Activated CD4-positive, alpha-beta T cell treated with anti-CD3 and anti-CD28 coated beads for 36 hours (primary cell): Measurements from ENCODE around the gene ZNF789. TPM values are rescaled to one million over a fixed set of nuclear protein-coding genes. Genes with fewer than 3 reads are reported as not detected.
A peak's percentile ranks its signal among the peaks of the same experiment; 100 is the strongest.

Experiments used
- ATAC-seq: fragments of 200-7000 bp; cut with Tn5 transposase; one replicate; pipeline ENCODE4 v1.10.0; 2021; ENCODE audit warnings: mild to moderate bottlenecking, moderate library complexity
- CTCF ChIA-PET: fragments of 350-600 bp; sonication (Branson Sonifier 250); formaldehyde crosslinking; loops from one replicate; lab custom pipeline; 2021; ENCODE audit warnings: antibody characterized with exemption; lab: Charles Lee
- POLR2A ChIA-PET: fragments of 350-600 bp; sonication (Branson Sonifier 250); formaldehyde crosslinking; loops from one replicate; lab custom pipeline; 2021; ENCODE audit warnings: antibody characterized with exemption, inconsistent platforms; lab: Charles Lee
- DNase-seq: peaks from one replicate; pipeline ENCODE4 v3.0.0-alpha.2; 2020
- H3K27ac Mint-ChIP-seq: one replicate; pipeline ENCODE4 v1.8.0; 2021; ENCODE audit warnings: mixed read lengths
- H3K27me3 Mint-ChIP-seq: one replicate; pipeline ENCODE4 v1.8.0; 2021; ENCODE audit warnings: mixed read lengths
- H3K36me3 Mint-ChIP-seq: one replicate; pipeline ENCODE4 v1.8.0; 2021; ENCODE audit warnings: low read depth, mixed read lengths
- H3K4me1 Mint-ChIP-seq: one replicate; pipeline ENCODE4 v1.8.0; 2021; ENCODE audit warnings: mixed read lengths
- H3K4me3 Mint-ChIP-seq: one replicate; pipeline ENCODE4 v1.8.0; 2021; ENCODE audit warnings: mild to moderate bottlenecking, moderate library complexity, mixed read lengths
- H3K9me3 Mint-ChIP-seq: one replicate; pipeline ENCODE4 v1.8.0; 2021; ENCODE audit warnings: low read depth, mixed read lengths
- intact Hi-C, 2 experiments: fragments of 100-400 bp; cut with DNase I in 1 of 2; cut with micrococcal nuclease in 1 of 2; formaldehyde crosslinking; loops; one replicate each; pipeline versions ENCODE4 v1.14.2 to v1.15.1; 2022 to 2024; cut with DNase I, micrococcal nuclease
- total RNA-seq, 2 experiments: library from RNA; stranded (reverse); gene quantifications; one replicate each; pipeline ENCODE4 v1.2.3, GENCODE V29; 2021

ZNF789 gene
- total RNA-seq, 2 experiments from 2014 or later, result 18.2 to 18.9 TPM

- ChIA-PET CTCF (interaction anchor here (0.8 to 2.1 kb wide), 6 partner anchors 16 to 118 kb away, joined by 3 to 6 read pairs (median 3); partner anchors contain the start of gene ZNF655), POLR2A (interaction anchor here (0.7 to 1.4 kb wide), 8 partner anchors 31 to 924 kb away, joined by 3 to 10 read pairs (median 4); partner anchors contain the start of genes BUD31, PDAP1, ZCWPW1 and ZNF655)
- H3K9me3 Mint-ChIP-seq, result peaks cover 4% of the 10 kb centered on the region
- peak within 1 kb of the TSS; percentile 97 for H3K27ac Mint-ChIP-seq
- ATAC-seq (peak; percentile 87), DNase-seq (peak; percentile 99)
- H3K36me3 Mint-ChIP-seq, result peaks cover 12% of the 10 kb centered on the region
- no peaks in the 10 kb centered on the region for H3K27me3 Mint-ChIP-seq
- intact Hi-C loops, result loop anchor here (1.0 to 10.0 kb wide), 15 partner anchors 32 to 924 kb away; partner anchors contain the start of genes BUD31 (in 2 of the 2), CPSF4 (in 2 of the 2), FAM200A (in 2 of the 2) and PDAP1 (in 2 of the 2)
- peaks cover 25% of the 10 kb centered on the region for H3K4me1 Mint-ChIP-seq
- H3K4me3 Mint-ChIP-seq, result peak within 1 kb of the TSS; percentile 87
These were observed 32.1 kb downstream of the ZNF789 start, which contains the start of gene ZKSCAN5 for GRCh38 chr7:99504603-99505323. Gene ZKSCAN5, plus strand, starts transcription at chr7:99504662. Its CDS starts 1,383 bp downstream, at chr7:99506045.

GRCh38 chr7:99505324-99505662 lies 32.6 kb downstream of the ZNF789 start:
- ATAC-seq, result no peak
- no peak for DNase-seq
- Mint-ChIP-seq H3K36me3 (peaks cover 10% of the 10 kb centered on the region), H3K9me3 (peaks cover 4% of the 10 kb centered on the region), H3K4me3 (peak overlapping the region; percentile 87), H3K4me1 (peaks cover 25% of the 10 kb centered on the region), H3K27ac (peak overlapping the region; percentile 97), H3K27me3 (no peaks in the 10 kb centered on the region)
- CTCF ChIA-PET, result interaction anchor here (0.8 to 2.1 kb wide), 3 partner anchors 16 to 53 kb away, joined by 3 to 6 read pairs (median 6); partner anchors contain the start of gene ZNF655
- intact Hi-C loops, result loop anchor here (2.0 to 10.0 kb wide), 4 partner anchors 66 to 576 kb away; partner anchors contain the start of genes ARPC1B (in 1 of the 2), CPSF4 (in 1 of the 2), PTCD1 (in 1 of the 2) and ZNF3 (in 1 of the 2)
- POLR2A ChIA-PET, result interaction anchor here (0.7 to 1.4 kb wide), 6 partner anchors 32 to 923 kb away, joined by 3 to 10 read pairs (median 3); partner anchors contain the start of genes BUD31, PDAP1, ZCWPW1 and ZNF655

GRCh38 chr7:99514050-99514449 lies 41.4 kb downstream of the ZNF789 start:
- Mint-ChIP-seq H3K27me3 (no peaks in the 10 kb centered on the region), H3K4me1 (peaks cover 5% of the 10 kb centered on the region), H3K4me3 (no peak overlapping the region), H3K27ac (no peak overlapping the region), H3K9me3 (no peaks in the 10 kb centered on the region), H3K36me3 (peaks cover 26% of the 10 kb centered on the region)
- intact Hi-C loops, result no loop called here
- POLR2A ChIA-PET, result no interaction called here
- ATAC-seq (no peak), DNase-seq (no peak)
- CTCF ChIA-PET, result interaction anchor here (0.7 to 1.0 kb wide), 3 partner anchors 90 to 1473 kb away, joined by 3 to 4 read pairs (median 3); no protein-coding TSS in a partner anchor

GRCh38 chr7:99521399-99521798 lies 48.7 kb downstream of the ZNF789 start:
- DNase-seq, result no peak
- Mint-ChIP-seq H3K27me3 (no peaks in the 10 kb centered on the region), H3K36me3 (peaks cover 20% of the 10 kb centered on the region), H3K4me1 (no peaks in the 10 kb centered on the region), H3K27ac (no peak overlapping the region), H3K9me3 (no peaks in the 10 kb centered on the region), H3K4me3 (no peak overlapping the region)
- ChIA-PET POLR2A (interaction anchor here (0.6 kb wide), 1 partner anchor 15 kb away, joined by 4 read pairs; no protein-coding TSS in a partner anchor), CTCF (interaction anchor here (0.8 kb wide), 1 partner anchor 17 kb away, joined by 6 read pairs; the partner anchor contains the start of gene ZKSCAN5)
- ATAC-seq, result no peak
- intact Hi-C loops, result no loop called here

- ATAC-seq (peak; percentile 64), DNase-seq (peak; percentile 59)
- Mint-ChIP-seq H3K4me1 (no peaks in the 10 kb centered on the region), H3K4me3 (no peak overlapping the region), H3K9me3 (peaks cover 8% of the 10 kb centered on the region), H3K27me3 (no peaks in the 10 kb centered on the region), H3K27ac (no peak overlapping the region), H3K36me3 (peaks cover 47% of the 10 kb centered on the region)
- intact Hi-C loops, result loop anchor here in 1 of 2 experiments (2.0 kb wide), 1 partner anchor 311 kb away; no protein-coding TSS in a partner anchor
- ChIA-PET CTCF (interaction anchor here (0.6 to 1.5 kb wide), 11 partner anchors 12 to 464 kb away, joined by 3 to 6 read pairs (median 3); no protein-coding TSS in a partner anchor), POLR2A (no interaction called here)
These were observed 53.2 kb downstream of the ZNF789 start for GRCh38 chr7:99525713-99526440.

GRCh38 chr7:99531354-99531765 lies 58.7 kb downstream of the ZNF789 start:
- ChIA-PET CTCF (no interaction called here), POLR2A (interaction anchor here (1.0 kb wide), 1 partner anchor 9 kb away, joined by 3 read pairs; no protein-coding TSS in a partner anchor)
- Mint-ChIP-seq H3K4me3 (no peak overlapping the region), H3K4me1 (no peaks in the 10 kb centered on the region), H3K36me3 (peaks cover 69% of the 10 kb centered on the region), H3K9me3 (peaks cover 36% of the 10 kb centered on the region), H3K27me3 (no peaks in the 10 kb centered on the region), H3K27ac (no peak overlapping the region)
- intact Hi-C loops, result no loop called here
- DNase-seq (no peak), ATAC-seq (no peak)

GRCh38 chr7:99535667-99536066 lies 63.0 kb downstream of the ZNF789 start:
- ATAC-seq, result no peak
- no peaks in the 10 kb centered on the region for H3K27me3 Mint-ChIP-seq
- ChIA-PET POLR2A (no interaction called here), CTCF (interaction anchor here (0.5 to 0.6 kb wide), 2 partner anchors 50 to 675 kb away, joined by 3 read pairs; no protein-coding TSS in a partner anchor)
- no peaks in the 10 kb centered on the region for H3K4me1 Mint-ChIP-seq
- intact Hi-C loops, result no loop called here
- no peak for DNase-seq
- no peak overlapping the region for H3K4me3 Mint-ChIP-seq
- no peak overlapping the region for H3K27ac Mint-ChIP-seq
- H3K36me3 Mint-ChIP-seq, result peaks cover 36% of the 10 kb centered on the region
- peaks cover 34% of the 10 kb centered on the region for H3K9me3 Mint-ChIP-seq

Other genes with a start within 250 kb of the ZNF789 start
- not detected for gene MYH16, start 200.1 kb upstream of the ZNF789 start, total RNA-seq
- 10 to 100 TPM; 52.3 to 65.6 TPM for gene ARPC1A, start 147.0 kb upstream of the ZNF789 start, total RNA-seq
- gene ARPC1B, start 98.2 kb upstream of the ZNF789 start, total RNA-seq, result 100 to 1,000 TPM; 318 to 326 TPM
- gene PDAP1, start 64.3 kb upstream of the ZNF789 start, total RNA-seq, result 100 to 1,000 TPM; 171 TPM
- gene BUD31, start 63.9 kb upstream of the ZNF789 start, total RNA-seq, result 100 to 1,000 TPM; 140 to 190 TPM
- 1 to 10 TPM; 4.7 to 7.7 TPM for gene PTCD1, start 34.1 kb upstream of the ZNF789 start, total RNA-seq
- 10 to 100 TPM; 56.1 to 57.9 TPM for gene CPSF4, start 33.9 kb upstream of the ZNF789 start, total RNA-seq
- 100 to 1,000 TPM; 342 to 386 TPM for gene ATP5MF, start 6.7 kb upstream of the ZNF789 start, total RNA-seq
- 10 to 100 TPM; 24.8 to 26.3 TPM for gene ZNF394, start 27.4 kb downstream of the ZNF789 start, total RNA-seq
- gene ZKSCAN5, start 31.8 kb downstream of the ZNF789 start, total RNA-seq, result 10 to 100 TPM; 10.1 to 12.1 TPM
- gene FAM200A, start 79.2 kb downstream of the ZNF789 start, total RNA-seq, result 1 to 10 TPM; 4.9 to 5.5 TPM
- 10 to 100 TPM; 51.1 to 52.0 TPM for gene ZNF655, start 85.8 kb downstream of the ZNF789 start, total RNA-seq
- gene TMEM225B, start 125.4 kb downstream of the ZNF789 start, total RNA-seq, result under 1 TPM; 0.57 to 0.58 TPM
- gene ZSCAN25, start 144.1 kb downstream of the ZNF789 start, total RNA-seq, result 10 to 100 TPM; 20.5 to 25.2 TPM
- gene CYP3A5, start 207.1 kb downstream of the ZNF789 start, total RNA-seq, result not detected